GM12891 (cell line): ENCODE measurements around the gene SSH3.

Experiments
- POLR2A ChIP-seq: IDR thresholded peaks from 2 replicates; pipeline ENCODE4 v1.6.1; 2011; ENCODE audit warnings: low read depth, low read length, control low read depth
- SPI1 ChIP-seq: IDR thresholded peaks from 2 replicates; pipeline ENCODE4 v1.6.1; 2011; ENCODE audit warnings: low read depth, low read length, control low read depth

- no peak; the same call in 1 of the 2 replicates for TF ChIP-seq POLR2A
- no peak for TF ChIP-seq SPI1
Observed at GRCh38 chr11:67253872-67254624, 49.3 kb upstream of the SSH3 start.
